ENCODE measurements around the gene NAPG. TPM values are rescaled to one million over a fixed set of nuclear protein-coding genes. Genes with fewer than 3 reads are reported as not detected.
A peak's percentile ranks its signal among the peaks of the same experiment; 100 is the strongest.

Gene NAPG
- total RNA-seq, 1 donor from 2014 or later: 33.2 TPM

DNA sequence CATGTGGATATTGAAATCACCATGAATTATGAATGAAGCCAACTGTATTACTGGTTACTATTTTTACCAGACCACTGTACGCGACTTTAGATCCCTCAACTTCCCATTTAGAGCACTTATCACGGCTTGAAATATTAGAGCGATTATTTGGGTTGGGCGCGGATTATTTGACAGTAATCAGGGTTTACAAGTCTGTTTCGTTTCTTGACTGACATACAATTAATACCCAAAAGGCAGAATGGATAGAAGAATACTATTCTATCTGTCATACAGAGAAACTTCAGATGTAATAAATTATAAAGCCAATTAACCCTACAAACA lies 496 bp upstream of the NAPG start:
- H3K4me3 Mint-ChIP-seq (ENCODE audit: unreplicated experiment): peak overlapping the region; percentile 94
- Histone ChIP-seq H4K20me1 (ENCODE audit: insufficient read depth, low read length) (peaks cover 36% of the 10 kb centered on the region), H3K4me2 (ENCODE audit: low read length) (peak overlapping the region; percentile 95), H3K9me3 (ENCODE audit: insufficient read depth, low read depth, low read length) (no peaks in the 10 kb centered on the region), H3K79me2 (ENCODE audit: insufficient read depth, low read length) (peaks cover 44% of the 10 kb centered on the region), H3K27ac (ENCODE audit: low read depth, low read length) (peak overlapping the region; percentile 87), H2AFZ (ENCODE audit: low read depth, low read length) (peak overlapping the region; percentile 79), H3K9ac (ENCODE audit: low read length) (peak overlapping the region; percentile 93), H3K36me3 (ENCODE audit: insufficient read depth, low read length) (no peaks in the 10 kb centered on the region), H3K27me3 (ENCODE audit: insufficient read depth, low read length) (no peaks in the 10 kb centered on the region), H3K4me3 (ENCODE audit: insufficient read depth, low read depth, low read length) (peak overlapping the region; percentile 98), H3K4me1 (ENCODE audit: insufficient read depth, low read length) (peaks cover 8% of the 10 kb centered on the region)
- peaks cover 2% of the 10 kb centered on the region for H3K36me3 Mint-ChIP-seq (ENCODE audit: low read depth, unreplicated experiment)
- H3K27me3 Mint-ChIP-seq (ENCODE audit: low read depth, unreplicated experiment): no peaks in the 10 kb centered on the region
- TF ChIP-seq EZH2 (IDR thresholded peaks at IDR 0.05; ENCODE audit: insufficient read depth, low read length): no peak
- TF ChIP-seq, protein P1, sequence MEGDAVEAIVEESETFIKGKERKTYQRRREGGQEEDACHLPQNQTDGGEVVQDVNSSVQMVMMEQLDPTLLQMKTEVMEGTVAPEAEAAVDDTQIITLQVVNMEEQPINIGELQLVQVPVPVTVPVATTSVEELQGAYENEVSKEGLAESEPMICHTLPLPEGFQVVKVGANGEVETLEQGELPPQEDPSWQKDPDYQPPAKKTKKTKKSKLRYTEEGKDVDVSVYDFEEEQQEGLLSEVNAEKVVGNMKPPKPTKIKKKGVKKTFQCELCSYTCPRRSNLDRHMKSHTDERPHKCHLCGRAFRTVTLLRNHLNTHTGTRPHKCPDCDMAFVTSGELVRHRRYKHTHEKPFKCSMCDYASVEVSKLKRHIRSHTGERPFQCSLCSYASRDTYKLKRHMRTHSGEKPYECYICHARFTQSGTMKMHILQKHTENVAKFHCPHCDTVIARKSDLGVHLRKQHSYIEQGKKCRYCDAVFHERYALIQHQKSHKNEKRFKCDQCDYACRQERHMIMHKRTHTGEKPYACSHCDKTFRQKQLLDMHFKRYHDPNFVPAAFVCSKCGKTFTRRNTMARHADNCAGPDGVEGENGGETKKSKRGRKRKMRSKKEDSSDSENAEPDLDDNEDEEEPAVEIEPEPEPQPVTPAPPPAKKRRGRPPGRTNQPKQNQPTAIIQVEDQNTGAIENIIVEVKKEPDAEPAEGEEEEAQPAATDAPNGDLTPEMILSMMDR (IDR thresholded peaks at IDR 0.05; ENCODE audit: insufficient read depth, low read depth, low read length): no peak
- peaks cover 2% of the 10 kb centered on the region for H3K9me3 Mint-ChIP-seq (ENCODE audit: unreplicated experiment)
- H3K27ac Mint-ChIP-seq (ENCODE audit: unreplicated experiment): peak overlapping the region; percentile 42
- DNase-seq (ENCODE audit: low read depth) (no peak), FAIRE-seq (no peak)
- peaks cover 20% of the 10 kb centered on the region for H3K4me1 Mint-ChIP-seq (ENCODE audit: low read depth, unreplicated experiment)

GRCh38 chr18:10526561-10526949 lies 728 bp downstream of the NAPG start:
- H3K4me1 Mint-ChIP-seq (ENCODE audit: low read depth, unreplicated experiment): peaks cover 28% of the 10 kb centered on the region
- Histone ChIP-seq H3K4me3 (ENCODE audit: insufficient read depth, low read depth, low read length) (peak overlapping the region; percentile 98), H4K20me1 (ENCODE audit: insufficient read depth, low read length) (peaks cover 43% of the 10 kb centered on the region), H3K9ac (ENCODE audit: low read length) (peak overlapping the region; percentile 93), H3K9me3 (ENCODE audit: insufficient read depth, low read depth, low read length) (no peaks in the 10 kb centered on the region), H2AFZ (ENCODE audit: low read depth, low read length) (peak overlapping the region; percentile 79), H3K4me1 (ENCODE audit: insufficient read depth, low read length) (peaks cover 8% of the 10 kb centered on the region), H3K36me3 (ENCODE audit: insufficient read depth, low read length) (no peaks in the 10 kb centered on the region), H3K79me2 (ENCODE audit: insufficient read depth, low read length) (peaks cover 56% of the 10 kb centered on the region), H3K4me2 (ENCODE audit: low read length) (peak overlapping the region; percentile 95), H3K27me3 (ENCODE audit: insufficient read depth, low read length) (no peaks in the 10 kb centered on the region), H3K27ac (ENCODE audit: low read depth, low read length) (peak overlapping the region; percentile 87)
- no peak for TF ChIP-seq EZH2 (IDR thresholded peaks at IDR 0.05; ENCODE audit: insufficient read depth, low read length)
- TF ChIP-seq, protein P1 (IDR thresholded peaks at IDR 0.05; ENCODE audit: insufficient read depth, low read depth, low read length): no peak
- peak overlapping the region; percentile 94 for H3K4me3 Mint-ChIP-seq (ENCODE audit: unreplicated experiment)
- DNase-seq (ENCODE audit: low read depth): no peak
- peaks cover 2% of the 10 kb centered on the region for H3K9me3 Mint-ChIP-seq (ENCODE audit: unreplicated experiment)
- peak overlapping the region; percentile 86 for H3K27ac Mint-ChIP-seq (ENCODE audit: unreplicated experiment)
- no peaks in the 10 kb centered on the region for H3K27me3 Mint-ChIP-seq (ENCODE audit: low read depth, unreplicated experiment)
- no peak for FAIRE-seq
- H3K36me3 Mint-ChIP-seq (ENCODE audit: low read depth, unreplicated experiment): peaks cover 2% of the 10 kb centered on the region

- Histone ChIP-seq H2AFZ (ENCODE audit: low read depth, low read length) (no peak overlapping the region), H3K4me2 (ENCODE audit: low read length) (no peak overlapping the region), H3K9me3 (ENCODE audit: insufficient read depth, low read depth, low read length) (no peaks in the 10 kb centered on the region), H3K36me3 (ENCODE audit: insufficient read depth, low read length) (no peaks in the 10 kb centered on the region), H4K20me1 (ENCODE audit: insufficient read depth, low read length) (peaks cover 47% of the 10 kb centered on the region), H3K9ac (ENCODE audit: low read length) (no peak overlapping the region), H3K4me3 (ENCODE audit: insufficient read depth, low read depth, low read length) (no peak overlapping the region), H3K27me3 (ENCODE audit: insufficient read depth, low read length) (no peaks in the 10 kb centered on the region), H3K27ac (ENCODE audit: low read depth, low read length) (no peak overlapping the region), H3K4me1 (ENCODE audit: insufficient read depth, low read length) (peaks cover 8% of the 10 kb centered on the region), H3K79me2 (ENCODE audit: insufficient read depth, low read length) (peaks cover 74% of the 10 kb centered on the region)
- DNase-seq (ENCODE audit: low read depth) (no peak), FAIRE-seq (no peak)
- no peaks in the 10 kb centered on the region for H3K9me3 Mint-ChIP-seq (ENCODE audit: unreplicated experiment)
- TF ChIP-seq EZH2 (IDR thresholded peaks at IDR 0.05; ENCODE audit: insufficient read depth, low read length): no peak
- TF ChIP-seq, protein P1 (IDR thresholded peaks at IDR 0.05; ENCODE audit: insufficient read depth, low read depth, low read length): no peak
- H3K27ac Mint-ChIP-seq (ENCODE audit: unreplicated experiment): no peak overlapping the region
- peaks cover 2% of the 10 kb centered on the region for H3K36me3 Mint-ChIP-seq (ENCODE audit: low read depth, unreplicated experiment)
- H3K4me3 Mint-ChIP-seq (ENCODE audit: unreplicated experiment): no peak overlapping the region
- H3K4me1 Mint-ChIP-seq (ENCODE audit: low read depth, unreplicated experiment): peaks cover 24% of the 10 kb centered on the region
- H3K27me3 Mint-ChIP-seq (ENCODE audit: low read depth, unreplicated experiment): no peaks in the 10 kb centered on the region
Measured at GRCh38 chr18:10528439-10528838, 2.6 kb downstream of the NAPG start.

All from astrocyte (in vitro differentiated cells and primary cell).